Measurements from ENCODE around the gene HIPK2.

GRCh38 chr7:139617074-139617473 lies 160.7 kb downstream of the HIPK2 start:
- TF ChIP-seq, protein P1, sequence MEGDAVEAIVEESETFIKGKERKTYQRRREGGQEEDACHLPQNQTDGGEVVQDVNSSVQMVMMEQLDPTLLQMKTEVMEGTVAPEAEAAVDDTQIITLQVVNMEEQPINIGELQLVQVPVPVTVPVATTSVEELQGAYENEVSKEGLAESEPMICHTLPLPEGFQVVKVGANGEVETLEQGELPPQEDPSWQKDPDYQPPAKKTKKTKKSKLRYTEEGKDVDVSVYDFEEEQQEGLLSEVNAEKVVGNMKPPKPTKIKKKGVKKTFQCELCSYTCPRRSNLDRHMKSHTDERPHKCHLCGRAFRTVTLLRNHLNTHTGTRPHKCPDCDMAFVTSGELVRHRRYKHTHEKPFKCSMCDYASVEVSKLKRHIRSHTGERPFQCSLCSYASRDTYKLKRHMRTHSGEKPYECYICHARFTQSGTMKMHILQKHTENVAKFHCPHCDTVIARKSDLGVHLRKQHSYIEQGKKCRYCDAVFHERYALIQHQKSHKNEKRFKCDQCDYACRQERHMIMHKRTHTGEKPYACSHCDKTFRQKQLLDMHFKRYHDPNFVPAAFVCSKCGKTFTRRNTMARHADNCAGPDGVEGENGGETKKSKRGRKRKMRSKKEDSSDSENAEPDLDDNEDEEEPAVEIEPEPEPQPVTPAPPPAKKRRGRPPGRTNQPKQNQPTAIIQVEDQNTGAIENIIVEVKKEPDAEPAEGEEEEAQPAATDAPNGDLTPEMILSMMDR (conservative IDR thresholded peaks at IDR 0.05), result no peak
- no peak for TF ChIP-seq EZH2 (IDR thresholded peaks at IDR 0.05; ENCODE audit: low read depth)
